ENCODE measurements around the gene FGD5.

The FGD5 gene

DNA sequence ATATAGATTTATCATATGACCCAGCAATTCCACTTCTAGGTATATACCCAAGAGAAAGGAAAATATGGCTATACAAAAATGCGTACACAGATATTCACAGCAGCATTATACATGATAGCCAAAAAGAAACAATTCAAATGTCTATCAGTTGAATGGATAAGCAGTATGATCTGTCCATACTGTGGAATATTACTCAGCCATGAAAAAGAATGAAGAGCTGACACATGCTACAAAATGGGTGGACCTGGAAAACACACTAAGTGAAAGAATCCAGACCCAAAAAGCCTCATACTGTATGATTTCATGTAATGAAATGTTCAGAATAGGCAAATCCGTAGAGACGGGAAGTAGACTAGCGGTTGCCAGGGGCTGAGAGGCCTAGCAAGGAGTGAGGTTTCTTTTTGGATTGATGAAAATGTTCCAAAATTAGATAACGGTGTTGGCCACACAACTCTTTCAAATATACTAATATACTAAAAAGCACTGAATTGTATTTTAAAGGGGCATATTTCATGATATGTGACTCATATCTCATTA is 33.4 kb downstream of the FGD5 start:
- Mint-ChIP-seq H3K4me1 (ENCODE audit: low read depth) (peaks cover 11% of the 10 kb centered on the region), H3K4me3 (no peak overlapping the region), H3K27ac (no peak overlapping the region), H3K36me3 (ENCODE audit: low read depth) (no peaks in the 10 kb centered on the region), H3K9me3 (no peaks in the 10 kb centered on the region), H3K27me3 (peaks cover 9% of the 10 kb centered on the region)
- intact Hi-C loops (cut with micrococcal nuclease): no loop called here

DNA sequence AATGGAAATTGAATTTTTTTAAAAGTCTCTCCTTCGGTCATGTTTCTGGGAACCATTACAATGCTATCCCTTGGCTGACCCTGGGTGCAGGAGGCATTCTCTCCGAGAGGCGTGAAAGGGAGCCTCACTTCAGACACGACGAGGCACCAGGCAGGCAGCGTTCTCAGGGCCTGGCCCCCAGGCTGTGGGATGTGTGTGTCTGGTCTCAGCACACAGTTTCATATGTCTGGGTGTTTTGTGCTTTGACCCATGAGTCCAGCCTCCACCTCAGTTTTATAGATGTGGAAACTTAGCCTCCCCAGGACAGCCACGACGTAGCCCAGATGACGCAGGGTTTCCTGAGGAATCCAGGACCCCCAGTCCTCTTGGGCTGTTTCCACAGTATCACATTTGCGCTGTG is 34.0 kb downstream of the FGD5 start:
- Mint-ChIP-seq H3K9me3 (no peaks in the 10 kb centered on the region), H3K27me3 (peaks cover 9% of the 10 kb centered on the region), H3K36me3 (ENCODE audit: low read depth) (no peaks in the 10 kb centered on the region), H3K27ac (no peak overlapping the region), H3K4me3 (no peak overlapping the region), H3K4me1 (ENCODE audit: low read depth) (peaks cover 7% of the 10 kb centered on the region)
- intact Hi-C loops (cut with micrococcal nuclease): no loop called here

DNA sequence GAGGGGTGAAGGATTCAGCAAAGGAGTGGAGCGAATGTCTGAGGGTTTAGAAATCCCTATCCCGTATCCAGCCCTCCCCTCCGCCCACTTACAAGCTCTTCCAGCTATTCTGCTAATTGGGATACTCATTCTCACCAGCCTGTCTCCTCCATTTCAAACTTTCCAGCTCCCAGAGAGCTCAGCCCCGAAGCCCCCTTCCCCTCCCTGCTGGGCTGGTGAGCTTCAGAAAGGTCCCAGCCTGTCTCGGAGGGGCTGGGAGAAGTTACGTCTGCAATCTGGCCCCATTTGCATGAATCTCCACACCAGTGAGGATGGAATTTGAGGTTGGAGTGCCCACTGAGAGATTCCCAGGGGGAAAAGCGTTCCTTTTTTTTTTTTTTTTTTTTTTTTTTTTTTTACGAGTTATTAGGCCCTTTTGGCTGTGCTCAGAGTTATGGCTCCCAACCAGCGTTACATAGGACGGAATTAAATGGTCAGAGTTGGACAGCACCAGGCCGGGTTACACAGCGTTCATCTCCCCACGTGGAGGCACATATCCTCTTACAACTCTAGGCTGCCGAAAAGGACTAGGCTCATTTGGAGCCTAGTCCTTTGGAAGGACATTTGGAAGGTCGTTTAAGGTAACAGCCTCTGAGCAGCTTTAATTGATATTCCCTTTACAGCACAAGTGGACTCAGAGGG is 34.6 kb downstream of the FGD5 start:
- H3K9me3 Mint-ChIP-seq: no peaks in the 10 kb centered on the region
- no peak overlapping the region for H3K4me3 Mint-ChIP-seq
- H3K4me1 Mint-ChIP-seq (ENCODE audit: low read depth): no peaks in the 10 kb centered on the region
- peaks cover 8% of the 10 kb centered on the region for H3K27me3 Mint-ChIP-seq
- H3K36me3 Mint-ChIP-seq (ENCODE audit: low read depth): no peaks in the 10 kb centered on the region
- intact Hi-C loops (cut with micrococcal nuclease): no loop called here
- H3K27ac Mint-ChIP-seq: no peak overlapping the region

DNA sequence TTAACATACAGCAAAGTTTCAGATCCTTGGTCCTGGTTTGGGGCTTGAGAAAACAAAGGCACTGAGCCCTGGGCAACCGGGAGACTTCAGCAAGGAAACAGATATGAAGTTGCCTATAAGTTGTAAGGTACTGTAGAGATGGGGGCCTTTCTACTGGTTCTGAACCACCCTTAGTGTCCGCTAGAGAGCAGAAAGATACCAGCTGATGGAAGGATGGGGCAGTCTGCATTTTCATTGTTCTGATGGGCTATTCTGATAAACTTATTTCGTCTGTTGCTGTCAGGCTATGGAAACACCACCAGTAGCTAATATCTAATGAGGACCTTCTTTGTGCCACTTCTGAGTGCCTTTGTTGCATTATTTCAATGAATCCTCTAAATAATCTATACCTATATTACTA is 38.7 kb downstream of the FGD5 start:
- Mint-ChIP-seq H3K36me3 (ENCODE audit: low read depth) (no peaks in the 10 kb centered on the region), H3K9me3 (no peaks in the 10 kb centered on the region), H3K4me3 (no peak overlapping the region), H3K4me1 (ENCODE audit: low read depth) (peaks cover 5% of the 10 kb centered on the region), H3K27ac (no peak overlapping the region), H3K27me3 (peaks cover 1% of the 10 kb centered on the region)
- intact Hi-C loops (cut with micrococcal nuclease): no loop called here

DNA sequence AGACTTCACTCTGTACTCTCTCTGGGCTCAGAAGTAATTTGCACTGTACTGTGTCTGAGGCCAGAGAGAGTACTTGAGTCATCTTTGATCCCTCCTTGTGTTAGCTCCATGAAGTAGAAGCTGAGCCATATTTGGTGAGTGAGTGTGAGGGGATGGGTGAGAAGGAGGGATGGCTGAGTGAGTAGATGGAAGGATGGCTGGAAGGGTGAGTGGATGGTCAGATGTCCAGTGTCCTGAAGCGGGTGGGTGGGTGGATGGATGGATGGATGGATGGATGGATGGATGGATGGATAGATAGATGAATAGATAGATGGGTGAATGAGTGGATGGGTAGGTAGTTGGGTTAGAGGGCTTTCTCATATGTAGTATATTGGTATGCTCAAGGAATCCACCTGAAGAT is 39.3 kb downstream of the FGD5 start:
- intact Hi-C loops (cut with micrococcal nuclease): no loop called here
- Mint-ChIP-seq H3K36me3 (ENCODE audit: low read depth) (no peaks in the 10 kb centered on the region), H3K9me3 (no peaks in the 10 kb centered on the region), H3K4me3 (no peak overlapping the region), H3K27me3 (peaks cover 1% of the 10 kb centered on the region), H3K27ac (no peak overlapping the region), H3K4me1 (ENCODE audit: low read depth) (peaks cover 5% of the 10 kb centered on the region)

DNA sequence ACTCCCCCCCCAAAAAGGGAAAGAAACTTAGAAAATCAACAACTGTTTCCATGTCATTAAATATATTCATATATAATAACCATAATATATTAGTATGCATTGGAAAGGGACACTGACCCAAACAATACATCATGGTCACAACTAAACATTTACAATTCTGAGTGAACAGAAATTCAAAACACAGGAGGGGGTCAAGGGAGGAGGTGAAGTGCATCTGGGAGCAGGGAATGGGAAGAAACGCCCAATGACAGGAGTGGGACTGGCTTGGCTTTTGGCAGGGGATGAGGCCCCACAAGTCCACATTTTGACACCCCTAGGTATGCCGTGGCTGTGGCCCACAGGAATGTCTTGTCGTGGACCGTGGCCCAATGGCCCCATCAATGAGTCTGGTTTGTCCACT is 41.1 kb downstream of the FGD5 start:
- Mint-ChIP-seq H3K27me3 (peaks cover 1% of the 10 kb centered on the region), H3K36me3 (ENCODE audit: low read depth) (no peaks in the 10 kb centered on the region), H3K4me1 (ENCODE audit: low read depth) (peaks cover 5% of the 10 kb centered on the region), H3K27ac (no peak overlapping the region), H3K4me3 (no peak overlapping the region), H3K9me3 (no peaks in the 10 kb centered on the region)
- intact Hi-C loops (cut with micrococcal nuclease): no loop called here

DNA sequence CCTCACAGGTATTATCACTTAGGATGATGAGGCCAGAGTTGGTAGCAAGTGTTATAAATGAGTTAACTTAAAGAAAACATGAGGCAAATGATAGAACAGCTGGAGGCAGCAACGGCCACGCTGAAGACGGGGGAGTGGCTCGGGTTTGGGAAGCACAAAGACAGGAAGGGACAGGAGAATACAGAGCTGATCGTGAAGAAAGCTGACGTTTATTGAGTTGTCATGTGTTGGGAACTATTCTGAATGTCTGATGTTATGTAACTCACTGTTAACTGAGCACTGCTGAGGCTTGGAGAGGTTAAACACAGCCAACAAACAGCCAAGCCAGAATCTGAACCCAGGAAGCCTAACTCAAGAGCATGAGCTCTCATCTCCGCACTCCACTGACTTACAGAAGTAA is 42.3 kb downstream of the FGD5 start:
- Mint-ChIP-seq H3K9me3 (no peaks in the 10 kb centered on the region), H3K36me3 (ENCODE audit: low read depth) (no peaks in the 10 kb centered on the region), H3K4me3 (no peak overlapping the region), H3K27me3 (peaks cover 1% of the 10 kb centered on the region), H3K27ac (no peak overlapping the region), H3K4me1 (ENCODE audit: low read depth) (peaks cover 5% of the 10 kb centered on the region)
- intact Hi-C loops (cut with micrococcal nuclease): no loop called here

DNA sequence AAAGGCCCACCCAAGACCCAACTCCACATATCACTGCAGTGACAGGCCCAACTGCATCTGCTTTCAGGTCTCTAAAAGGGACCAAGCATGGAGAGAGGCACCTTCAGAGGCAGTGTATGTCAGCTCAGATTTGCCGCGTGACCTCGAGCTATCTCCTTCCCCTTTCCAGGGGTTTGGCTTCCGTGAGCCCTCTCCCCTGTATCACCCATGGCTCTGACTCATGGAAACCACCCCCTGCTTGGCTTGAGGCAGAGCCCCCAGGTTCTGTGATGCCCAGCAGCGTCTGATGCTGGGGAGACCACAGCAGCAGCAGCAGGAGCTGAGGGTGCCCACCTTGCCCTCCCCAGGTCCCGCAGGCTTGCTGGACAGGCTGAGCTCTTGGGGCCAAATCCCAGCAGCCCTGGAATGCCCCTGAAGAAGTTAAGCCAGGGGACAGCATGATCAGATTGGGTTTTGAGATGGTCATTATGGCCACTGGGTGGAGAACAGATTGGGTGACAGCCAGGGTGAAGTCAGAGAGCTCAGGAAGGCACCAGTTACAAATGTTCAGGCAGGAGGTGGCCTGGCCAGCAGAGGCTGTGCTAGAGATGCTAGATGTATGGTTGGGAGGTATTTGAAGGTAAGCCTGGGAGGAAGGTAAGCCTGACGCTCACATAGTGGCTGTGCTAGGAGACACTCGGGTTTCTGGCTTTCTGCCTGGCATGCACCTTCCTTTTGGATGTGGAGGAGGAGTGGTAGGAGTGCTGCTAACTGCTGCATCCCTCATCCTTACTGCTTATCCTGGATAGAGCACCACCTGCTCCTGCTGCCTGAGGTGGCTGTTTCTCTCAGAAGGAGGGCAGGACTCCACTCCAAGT is 42.9 kb downstream of the FGD5 start:
- intact Hi-C loops (cut with micrococcal nuclease): no loop called here
- H3K27ac Mint-ChIP-seq: no peak overlapping the region
- no peaks in the 10 kb centered on the region for H3K27me3 Mint-ChIP-seq
- H3K36me3 Mint-ChIP-seq (ENCODE audit: low read depth): no peaks in the 10 kb centered on the region
- peaks cover 5% of the 10 kb centered on the region for H3K4me1 Mint-ChIP-seq (ENCODE audit: low read depth)
- no peak overlapping the region for H3K4me3 Mint-ChIP-seq
- H3K9me3 Mint-ChIP-seq: no peaks in the 10 kb centered on the region

DNA sequence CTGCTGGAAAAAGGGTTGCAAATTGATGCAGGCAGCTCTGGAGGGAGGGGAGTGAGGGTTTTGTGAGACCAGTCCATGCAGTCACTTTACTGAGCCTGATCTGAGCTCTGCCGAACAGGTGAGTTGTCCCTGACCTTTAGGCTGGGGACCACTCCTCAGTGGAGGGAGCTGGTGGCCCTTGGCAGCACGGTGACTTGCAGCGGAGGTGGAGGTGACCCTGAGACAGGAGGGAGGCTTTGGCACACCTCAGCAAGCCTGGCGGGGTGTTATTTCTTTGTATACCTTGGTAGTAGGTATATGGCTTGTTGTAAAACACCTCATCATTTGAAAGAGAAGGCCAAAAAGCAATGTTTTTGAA is 43.5 kb downstream of the FGD5 start:
- no peak overlapping the region for H3K27ac Mint-ChIP-seq
- H3K4me1 Mint-ChIP-seq (ENCODE audit: low read depth): peaks cover 5% of the 10 kb centered on the region
- no peak overlapping the region for H3K4me3 Mint-ChIP-seq
- no peaks in the 10 kb centered on the region for H3K9me3 Mint-ChIP-seq
- no peaks in the 10 kb centered on the region for H3K36me3 Mint-ChIP-seq (ENCODE audit: low read depth)
- H3K27me3 Mint-ChIP-seq: no peaks in the 10 kb centered on the region
- intact Hi-C loops (cut with micrococcal nuclease): no loop called here

DNA sequence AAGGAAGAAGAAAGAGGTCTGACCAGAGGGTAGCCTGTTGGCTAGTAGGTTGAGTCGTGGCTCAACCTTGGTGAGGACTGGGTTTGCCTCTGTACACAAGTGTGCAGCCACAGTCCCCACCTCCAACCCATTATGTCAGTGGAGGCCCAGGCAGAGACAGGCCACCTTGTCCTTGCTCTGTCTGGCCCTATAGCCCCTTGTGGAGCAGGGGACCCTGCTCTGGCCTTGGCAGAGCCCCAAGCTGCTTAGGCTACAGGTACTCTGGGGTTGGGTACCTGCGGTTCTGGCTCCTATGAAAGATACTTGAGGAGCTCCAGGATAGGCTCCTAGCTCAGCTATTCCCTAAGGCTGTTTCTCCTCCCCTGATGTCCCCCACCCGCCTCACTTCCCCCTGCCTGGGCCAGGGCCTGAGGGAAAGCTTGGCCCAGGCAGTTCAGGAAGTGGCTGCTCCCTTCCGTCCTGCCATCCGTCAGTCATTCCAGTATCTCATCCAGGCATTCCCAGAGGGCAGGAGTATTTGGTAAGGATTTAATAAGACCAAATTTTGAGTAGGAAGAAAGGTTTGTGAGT is 44.0 kb downstream of the FGD5 start:
- no peaks in the 10 kb centered on the region for H3K36me3 Mint-ChIP-seq (ENCODE audit: low read depth)
- no peak overlapping the region for H3K4me3 Mint-ChIP-seq
- H3K27ac Mint-ChIP-seq: no peak overlapping the region
- peaks cover 5% of the 10 kb centered on the region for H3K4me1 Mint-ChIP-seq (ENCODE audit: low read depth)
- no peaks in the 10 kb centered on the region for H3K9me3 Mint-ChIP-seq
- intact Hi-C loops (cut with micrococcal nuclease): no loop called here
- no peaks in the 10 kb centered on the region for H3K27me3 Mint-ChIP-seq

DNA sequence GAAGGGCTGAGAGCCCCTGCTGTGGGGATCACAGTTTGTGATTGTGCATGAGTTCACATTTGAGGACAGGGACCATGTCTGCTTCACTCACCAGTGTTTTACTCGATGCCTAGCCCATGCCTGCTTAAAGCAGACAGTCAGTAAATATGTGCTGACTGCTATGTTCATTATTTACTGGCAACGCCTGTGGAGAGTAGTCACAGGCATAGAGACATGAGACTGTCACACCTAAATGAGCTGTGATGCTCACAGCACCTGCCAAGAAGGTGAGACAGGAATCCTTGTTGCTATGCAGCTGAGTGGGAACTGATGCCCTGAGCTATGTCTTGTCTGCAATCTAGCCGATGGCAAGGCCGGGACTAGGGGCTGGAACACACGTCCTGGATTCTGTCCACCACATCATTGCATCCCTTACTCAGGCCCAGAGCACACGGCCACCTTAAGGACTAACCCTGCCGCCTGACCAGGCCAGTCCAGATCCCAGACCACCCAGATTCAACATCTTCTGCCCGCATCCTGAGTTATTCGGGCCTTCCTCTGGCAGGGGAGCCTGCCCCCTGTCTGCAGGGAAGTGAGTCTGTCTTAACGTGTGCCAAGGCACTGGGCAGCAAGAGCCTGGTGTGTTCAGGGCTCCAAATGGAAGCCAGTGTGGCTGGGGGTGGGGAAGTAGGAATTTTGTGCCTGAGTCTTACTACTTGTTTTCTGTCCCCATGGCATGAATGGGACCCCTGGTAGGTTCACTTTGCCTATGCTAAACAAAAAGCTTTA is 44.8 kb downstream of the FGD5 start:
- no peaks in the 10 kb centered on the region for H3K27me3 Mint-ChIP-seq
- intact Hi-C loops (cut with micrococcal nuclease): no loop called here
- no peaks in the 10 kb centered on the region for H3K36me3 Mint-ChIP-seq (ENCODE audit: low read depth)
- H3K9me3 Mint-ChIP-seq: no peaks in the 10 kb centered on the region
- H3K27ac Mint-ChIP-seq: no peak overlapping the region
- H3K4me1 Mint-ChIP-seq (ENCODE audit: low read depth): peaks cover 5% of the 10 kb centered on the region
- no peak overlapping the region for H3K4me3 Mint-ChIP-seq

DNA sequence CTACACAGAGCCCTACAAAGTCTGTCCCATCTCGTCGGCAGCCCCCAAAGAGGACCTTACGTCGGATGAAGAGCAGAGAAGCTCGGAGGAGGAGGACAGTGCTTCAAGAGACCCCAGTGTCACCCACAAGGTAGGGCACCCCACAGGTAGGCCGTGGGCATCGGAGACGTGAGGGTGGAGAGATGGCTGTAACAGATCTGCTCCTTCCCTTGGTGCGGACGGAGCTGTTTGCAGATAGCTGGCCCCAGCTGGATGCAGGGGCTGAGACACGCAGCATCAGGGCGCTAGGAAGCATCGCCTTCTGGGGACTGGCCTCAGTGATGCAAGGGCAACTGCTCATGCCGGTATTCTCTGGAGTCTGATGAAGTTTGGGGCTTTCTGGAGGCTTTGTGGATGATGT is 45.4 kb downstream of the FGD5 start:
- Mint-ChIP-seq H3K27ac (no peak overlapping the region), H3K27me3 (no peaks in the 10 kb centered on the region), H3K9me3 (no peaks in the 10 kb centered on the region), H3K4me1 (ENCODE audit: low read depth) (peaks cover 5% of the 10 kb centered on the region), H3K4me3 (no peak overlapping the region), H3K36me3 (ENCODE audit: low read depth) (no peaks in the 10 kb centered on the region)
- intact Hi-C loops (cut with micrococcal nuclease): no loop called here

DNA sequence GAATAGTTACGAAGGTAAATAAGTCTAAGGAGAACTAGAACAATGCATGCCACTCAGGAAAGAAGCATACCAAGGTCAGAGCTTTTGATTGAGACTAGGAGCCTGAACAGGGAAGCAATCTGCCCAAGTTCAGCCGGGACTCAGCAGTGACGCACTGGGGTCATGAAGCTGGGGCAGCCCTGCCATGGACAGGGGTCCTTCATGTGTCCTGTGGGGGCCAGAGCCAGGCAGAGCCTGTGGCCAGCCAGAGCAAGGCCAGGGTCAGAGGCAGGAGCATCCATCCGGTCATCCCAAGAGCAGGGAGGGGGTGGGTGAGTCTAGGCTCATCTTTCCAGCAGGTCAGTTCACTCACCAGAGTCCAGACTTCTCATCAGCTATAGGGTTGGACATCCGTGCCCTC is 47.9 kb downstream of the FGD5 start:
- Mint-ChIP-seq H3K4me1 (ENCODE audit: low read depth) (no peaks in the 10 kb centered on the region), H3K36me3 (ENCODE audit: low read depth) (no peaks in the 10 kb centered on the region), H3K9me3 (no peaks in the 10 kb centered on the region), H3K4me3 (no peak overlapping the region), H3K27ac (no peak overlapping the region), H3K27me3 (peaks cover 1% of the 10 kb centered on the region)
- intact Hi-C loops (cut with micrococcal nuclease): no loop called here

Data from dendritic cell treated with granulocyte-macrophage colony-stimulating factor and Interleukin-4, amounts not matched to agents 40 ng/mL and 50 ng/mL, for 4 days (primary cell).